ENCODE data around the gene ABCA10. TPM values are rescaled to one million over a fixed set of nuclear protein-coding genes. Genes with fewer than 3 reads are reported as not detected.
"Not testable (repeated sequence)": the region's sequence is repeated elsewhere in the genome, so short reads cannot be mapped to it uniquely, and the experiment has no call there.

Gene ABCA10, protein sequence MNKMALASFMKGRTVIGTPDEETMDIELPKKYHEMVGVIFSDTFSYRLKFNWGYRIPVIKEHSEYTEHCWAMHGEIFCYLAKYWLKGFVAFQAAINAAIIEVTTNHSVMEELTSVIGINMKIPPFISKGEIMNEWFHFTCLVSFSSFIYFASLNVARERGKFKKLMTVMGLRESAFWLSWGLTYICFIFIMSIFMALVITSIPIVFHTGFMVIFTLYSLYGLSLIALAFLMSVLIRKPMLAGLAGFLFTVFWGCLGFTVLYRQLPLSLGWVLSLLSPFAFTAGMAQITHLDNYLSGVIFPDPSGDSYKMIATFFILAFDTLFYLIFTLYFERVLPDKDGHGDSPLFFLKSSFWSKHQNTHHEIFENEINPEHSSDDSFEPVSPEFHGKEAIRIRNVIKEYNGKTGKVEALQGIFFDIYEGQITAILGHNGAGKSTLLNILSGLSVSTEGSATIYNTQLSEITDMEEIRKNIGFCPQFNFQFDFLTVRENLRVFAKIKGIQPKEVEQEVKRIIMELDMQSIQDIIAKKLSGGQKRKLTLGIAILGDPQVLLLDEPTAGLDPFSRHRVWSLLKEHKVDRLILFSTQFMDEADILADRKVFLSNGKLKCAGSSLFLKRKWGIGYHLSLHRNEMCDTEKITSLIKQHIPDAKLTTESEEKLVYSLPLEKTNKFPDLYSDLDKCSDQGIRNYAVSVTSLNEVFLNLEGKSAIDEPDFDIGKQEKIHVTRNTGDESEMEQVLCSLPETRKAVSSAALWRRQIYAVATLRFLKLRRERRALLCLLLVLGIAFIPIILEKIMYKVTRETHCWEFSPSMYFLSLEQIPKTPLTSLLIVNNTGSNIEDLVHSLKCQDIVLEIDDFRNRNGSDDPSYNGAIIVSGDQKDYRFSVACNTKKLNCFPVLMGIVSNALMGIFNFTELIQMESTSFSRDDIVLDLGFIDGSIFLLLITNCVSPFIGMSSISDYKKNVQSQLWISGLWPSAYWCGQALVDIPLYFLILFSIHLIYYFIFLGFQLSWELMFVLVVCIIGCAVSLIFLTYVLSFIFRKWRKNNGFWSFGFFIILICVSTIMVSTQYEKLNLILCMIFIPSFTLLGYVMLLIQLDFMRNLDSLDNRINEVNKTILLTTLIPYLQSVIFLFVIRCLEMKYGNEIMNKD (N-terminal part only)
- 7.5 TPM for polyA plus RNA-seq
- long read RNA-seq, donor 1 = 0 reads
- long read RNA-seq, donor 2 = 0 reads
- long read RNA-seq, donor 3 = 0 reads
- long read RNA-seq, donor 4 = 0 reads
- long read RNA-seq, donor 5 = 0 reads
- long read RNA-seq, donor 6 = 0 reads
- long read RNA-seq, donor 7 = 0 reads
- long read RNA-seq, donor 8, partial matches to known transcripts = 0 of 1 reads
- long read RNA-seq, donor 8, other reads (novel, unspliced or antisense) = 0 of 1 reads
- long read RNA-seq, donor 9, partial matches to known transcripts = 0 of 1 reads
- long read RNA-seq, donor 9, other reads (novel, unspliced or antisense) = 0 of 1 reads
- long read RNA-seq, donor 10 = 0 reads
- long read RNA-seq, donor 11, partial matches to known transcripts = 0 of 1 reads
- long read RNA-seq, donor 11, other reads (novel, unspliced or antisense) = 0 of 1 reads

DNA sequence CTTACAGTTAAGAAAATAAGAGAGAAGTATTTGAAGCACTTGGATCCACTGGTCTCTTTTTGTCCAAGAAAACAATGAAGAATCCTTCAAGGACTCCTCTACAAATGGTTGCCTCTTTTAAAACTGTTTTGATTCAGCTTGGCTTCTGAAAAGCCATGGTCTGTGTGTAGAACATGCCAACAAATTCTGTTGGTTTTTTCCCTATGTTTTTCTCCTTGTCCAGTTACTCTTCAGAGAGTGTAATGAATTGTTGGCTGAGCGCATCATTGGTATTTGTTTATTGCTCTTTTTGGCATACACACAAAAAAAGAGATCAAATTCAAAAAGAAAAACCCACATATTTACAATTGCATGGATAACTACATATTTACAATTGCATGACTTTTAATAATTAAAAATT is at the start of gene ABCA10:
Gene ABCA10, minus strand, starts transcription at position 249 of the 400 bp plus-strand sequence. CDS start 3,466 bp downstream, outside the sequence.
- DNase-seq = no peak
- no peak within 1 kb of the TSS for H3K27ac ChIP-seq (ENCODE audit: low read length)

DNA sequence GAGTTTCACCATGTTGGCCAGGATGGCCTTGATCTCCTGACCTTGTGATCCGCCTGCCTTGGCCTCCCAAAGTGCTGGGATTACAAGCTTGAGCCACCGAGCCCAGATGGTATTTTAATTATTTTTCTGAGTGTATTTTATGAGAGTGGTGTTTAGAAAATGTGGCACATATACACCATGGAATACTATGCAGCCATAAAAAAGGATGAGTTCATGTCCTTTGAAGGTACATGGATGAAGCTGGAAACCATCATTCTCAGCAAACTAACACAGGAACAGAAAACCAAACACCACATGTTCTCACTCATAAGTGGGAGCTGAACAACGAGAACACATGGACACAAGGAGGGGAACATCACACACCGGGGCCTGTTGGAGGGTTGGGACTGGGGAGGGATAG is 47.7 kb upstream of the ABCA10 start:
- H3K36me3 ChIP-seq (ENCODE audit: control insufficient read depth, insufficient read depth, low read length); H3K9me3 ChIP-seq (ENCODE audit: control insufficient read depth, low read depth, low read length); H3K4me3 ChIP-seq (ENCODE audit: low read length); H3K27ac ChIP-seq (ENCODE audit: low read length); H3K4me1 ChIP-seq (ENCODE audit: control insufficient read depth, insufficient read depth, low read length); H3K27me3 ChIP-seq (ENCODE audit: control insufficient read depth, insufficient read depth, low read length); DNase-seq: not testable (repeated sequence)
- WGBS (ENCODE audit: insufficient coverage, low lambda C conversion rate) = no CpG with 5 or more reads among the region's 4 CpGs

More for the DNA sequence above, at the start of gene ABCA10:
- H3K9me3 ChIP-seq (ENCODE audit: control insufficient read depth, low read depth, low read length) = peaks cover 10% of the 10 kb centered on the region
- 86% methylated on average over 1 of the region's 1 CpG for WGBS (ENCODE audit: insufficient coverage, low lambda C conversion rate)
- no peaks in the 10 kb centered on the region for H3K36me3 ChIP-seq (ENCODE audit: control insufficient read depth, insufficient read depth, low read length)
- no peaks in the 10 kb centered on the region for H3K27me3 ChIP-seq (ENCODE audit: control insufficient read depth, insufficient read depth, low read length)
- no peak within 1 kb of the TSS for H3K4me3 ChIP-seq (ENCODE audit: low read length)
- H3K4me1 ChIP-seq (ENCODE audit: control insufficient read depth, insufficient read depth, low read length) = no peaks in the 10 kb centered on the region

DNA sequence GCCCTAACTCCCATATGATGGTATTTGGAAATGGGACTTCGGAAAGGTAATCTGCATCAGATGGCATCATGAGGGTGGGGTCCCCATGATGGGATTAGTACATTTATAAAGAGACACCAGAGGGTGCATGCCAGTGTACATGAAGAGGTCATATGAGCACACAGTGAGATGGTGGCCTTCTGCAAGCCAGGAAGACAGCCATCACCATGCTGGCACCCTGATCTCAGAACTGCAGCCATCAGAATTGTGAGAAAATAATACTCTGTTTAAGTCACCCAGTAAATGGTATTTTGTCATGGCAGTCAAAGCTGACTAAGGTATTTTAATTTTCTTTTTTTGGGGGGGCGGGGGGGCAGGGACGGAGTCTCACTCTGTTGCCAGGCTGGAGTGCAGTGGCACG is 47.1 kb upstream of the ABCA10 start:
- no CpG with 5 or more reads among the region's 4 CpGs for WGBS (ENCODE audit: insufficient coverage, low lambda C conversion rate)

DNA sequence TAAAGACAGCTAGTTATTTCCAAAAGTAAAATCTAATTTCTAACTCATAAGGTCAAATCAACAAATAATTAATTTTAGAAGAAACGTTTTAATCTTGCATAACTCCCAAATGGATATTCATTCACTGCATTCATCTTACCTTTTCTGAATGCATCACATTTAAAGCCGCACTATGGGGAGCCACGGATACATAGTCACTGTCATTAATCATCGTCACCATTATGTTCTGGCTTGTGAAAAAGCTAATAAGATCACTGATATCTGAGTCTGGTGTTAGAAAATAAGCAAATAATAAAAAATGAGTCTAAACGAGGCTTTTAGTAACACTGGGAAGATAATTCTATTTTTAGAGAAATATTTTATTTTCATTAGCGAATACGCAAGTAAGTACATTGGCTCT is 42.4 kb upstream of the ABCA10 start:
- Histone ChIP-seq H3K4me3 (ENCODE audit: low read length) (no peak overlapping the region), H3K36me3 (ENCODE audit: control insufficient read depth, insufficient read depth, low read length) (peaks cover 3% of the 10 kb centered on the region), H3K27me3 (ENCODE audit: control insufficient read depth, insufficient read depth, low read length) (no peaks in the 10 kb centered on the region), H3K27ac (ENCODE audit: low read length) (no peak overlapping the region), H3K4me1 (ENCODE audit: control insufficient read depth, insufficient read depth, low read length) (no peaks in the 10 kb centered on the region), H3K9me3 (ENCODE audit: control insufficient read depth, low read depth, low read length) (no peaks in the 10 kb centered on the region)
- no peak for DNase-seq
- WGBS (ENCODE audit: insufficient coverage, low lambda C conversion rate) = 79% methylated on average over 4 of the region's 7 CpGs

More for the DNA sequence above, 47.1 kb upstream of the ABCA10 start:
- Histone ChIP-seq H3K4me1 (ENCODE audit: control insufficient read depth, insufficient read depth, low read length) (no peaks in the 10 kb centered on the region), H3K27ac (ENCODE audit: low read length) (no peak overlapping the region), H3K36me3 (ENCODE audit: control insufficient read depth, insufficient read depth, low read length) (peaks cover 6% of the 10 kb centered on the region), H3K4me3 (ENCODE audit: low read length) (no peak overlapping the region), H3K9me3 (ENCODE audit: control insufficient read depth, low read depth, low read length) (no peaks in the 10 kb centered on the region), H3K27me3 (ENCODE audit: control insufficient read depth, insufficient read depth, low read length) (no peaks in the 10 kb centered on the region)
- DNase-seq = no peak

DNA sequence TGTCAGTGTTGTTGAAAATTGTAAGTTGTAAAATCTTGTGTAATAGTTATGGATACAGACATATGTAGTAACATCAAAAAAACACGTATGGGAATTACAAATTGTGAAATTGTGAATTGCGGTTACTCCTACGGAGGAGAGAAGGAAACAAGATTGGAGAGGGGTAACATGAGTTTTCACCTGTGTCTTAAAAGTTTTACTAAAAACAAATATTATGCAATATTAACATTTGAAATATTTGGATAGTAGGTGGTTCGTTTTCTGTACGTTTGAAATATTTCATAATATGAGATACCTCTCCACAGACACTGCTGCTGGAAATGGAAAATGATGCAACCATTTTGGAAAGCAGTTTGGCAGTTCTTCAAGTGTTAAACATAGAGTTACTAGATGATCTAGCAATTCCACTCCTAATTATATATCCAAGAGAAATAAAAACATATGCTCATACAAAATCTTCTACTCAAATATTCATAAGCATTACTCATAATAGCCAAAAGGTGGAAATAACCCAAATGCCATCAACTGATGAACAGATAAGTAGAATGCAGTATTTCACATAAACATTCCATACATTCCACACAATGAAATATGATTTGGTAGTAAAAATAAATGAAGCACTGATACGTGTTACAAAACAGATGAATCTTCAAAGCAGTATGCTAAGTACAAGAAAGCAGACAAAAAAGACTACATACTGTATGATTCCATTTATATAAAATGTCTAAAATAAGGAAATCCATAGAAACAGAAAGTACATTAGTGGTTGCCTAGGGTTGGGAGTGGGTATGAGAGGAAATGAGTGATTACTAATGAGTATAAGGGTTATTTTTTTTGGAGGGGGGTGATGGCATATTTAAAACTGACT is 40.7 kb upstream of the ABCA10 start:
- Histone ChIP-seq H3K36me3 (ENCODE audit: control insufficient read depth, insufficient read depth, low read length) (no peaks in the 10 kb centered on the region), H3K27ac (ENCODE audit: low read length) (peak overlapping the region; percentile 76), H3K4me3 (ENCODE audit: low read length) (no peak overlapping the region), H3K27me3 (ENCODE audit: control insufficient read depth, insufficient read depth, low read length) (no peaks in the 10 kb centered on the region), H3K4me1 (ENCODE audit: control insufficient read depth, insufficient read depth, low read length) (no peaks in the 10 kb centered on the region), H3K9me3 (ENCODE audit: control insufficient read depth, low read depth, low read length) (no peaks in the 10 kb centered on the region)
- peak in 1 of 2 donors; percentile 1 for DNase-seq
- WGBS (ENCODE audit: insufficient coverage, low lambda C conversion rate) = 73% methylated on average over 5 of the region's 6 CpGs

DNA sequence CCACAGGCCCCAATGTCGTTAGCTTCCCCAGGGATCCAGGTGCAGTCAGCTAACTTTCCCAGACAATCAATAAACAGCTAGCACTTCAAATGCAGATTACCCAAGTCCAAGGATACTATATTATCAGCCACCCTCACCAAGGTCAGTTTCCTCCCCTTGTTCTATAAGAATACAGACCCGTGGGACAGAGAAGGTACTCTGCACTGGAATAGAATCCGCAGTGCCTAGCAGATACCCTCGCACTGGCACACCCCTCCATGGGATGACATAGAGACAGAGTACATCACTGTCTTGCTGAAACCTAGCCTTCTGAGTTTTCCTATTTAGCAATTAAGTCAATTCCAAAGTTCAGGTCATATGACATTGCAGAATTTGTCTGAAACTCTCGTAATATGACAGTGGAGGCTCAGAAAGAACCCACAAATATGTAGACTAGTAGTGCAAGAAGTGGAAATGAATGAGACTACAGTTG is 40.0 kb upstream of the ABCA10 start:
- Histone ChIP-seq H3K27me3 (ENCODE audit: control insufficient read depth, insufficient read depth, low read length) (no peaks in the 10 kb centered on the region), H3K36me3 (ENCODE audit: control insufficient read depth, insufficient read depth, low read length) (no peaks in the 10 kb centered on the region), H3K27ac (ENCODE audit: low read length) (peak overlapping the region; percentile 76), H3K4me1 (ENCODE audit: control insufficient read depth, insufficient read depth, low read length) (no peaks in the 10 kb centered on the region), H3K4me3 (ENCODE audit: low read length) (no peak overlapping the region), H3K9me3 (ENCODE audit: control insufficient read depth, low read depth, low read length) (no peaks in the 10 kb centered on the region)
- DNase-seq = peak; percentile 42 to 75
- 50% methylated on average over 1 of the region's 5 CpGs for WGBS (ENCODE audit: insufficient coverage, low lambda C conversion rate)

DNA sequence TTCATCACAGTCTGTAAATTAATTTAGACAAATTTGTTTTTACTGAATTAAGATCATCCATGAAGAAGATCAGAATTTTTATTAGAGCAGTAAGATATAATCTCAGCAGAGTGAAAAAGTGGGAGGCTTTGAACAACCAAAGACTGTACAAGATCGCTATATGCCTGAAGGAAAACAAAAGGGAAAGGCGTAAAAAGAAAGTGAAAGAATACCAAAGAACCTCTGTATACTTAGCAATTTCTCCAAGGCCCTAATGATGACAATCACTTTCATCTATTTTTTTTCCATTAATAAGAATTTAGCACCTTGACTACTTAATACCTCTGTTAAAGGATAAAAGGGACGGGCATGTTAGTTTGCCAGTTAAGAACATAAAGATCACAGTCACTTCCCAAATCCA is 38.6 kb upstream of the ABCA10 start:
- Histone ChIP-seq H3K36me3 (ENCODE audit: control insufficient read depth, insufficient read depth, low read length) (no peaks in the 10 kb centered on the region), H3K27me3 (ENCODE audit: control insufficient read depth, insufficient read depth, low read length) (no peaks in the 10 kb centered on the region), H3K9me3 (ENCODE audit: control insufficient read depth, low read depth, low read length) (no peaks in the 10 kb centered on the region), H3K27ac (ENCODE audit: low read length) (no peak overlapping the region), H3K4me1 (ENCODE audit: control insufficient read depth, insufficient read depth, low read length) (no peaks in the 10 kb centered on the region), H3K4me3 (ENCODE audit: low read length) (no peak overlapping the region)
- DNase-seq = no peak
- no CpG with 5 or more reads among the region's 3 CpGs for WGBS (ENCODE audit: insufficient coverage, low lambda C conversion rate)

DNA sequence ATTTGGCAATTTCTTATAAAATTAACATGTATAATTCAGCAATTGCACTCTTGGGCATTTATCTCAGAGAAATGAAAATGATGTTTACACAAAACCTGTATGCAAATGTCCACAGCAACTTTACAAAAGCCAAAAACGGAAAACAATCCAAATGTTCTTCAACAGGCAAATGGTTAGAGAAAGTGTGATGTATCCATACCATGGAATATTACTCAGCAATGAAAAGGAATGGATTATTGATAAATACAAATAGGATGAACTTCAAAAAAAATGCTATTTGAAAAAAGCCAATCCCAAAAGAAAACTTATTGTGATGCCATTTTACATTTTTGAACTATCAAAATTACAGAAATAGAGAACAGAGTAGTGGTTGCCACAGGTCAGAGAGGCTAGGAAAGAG is 37.2 kb upstream of the ABCA10 start:
- Histone ChIP-seq H3K4me1 (ENCODE audit: control insufficient read depth, insufficient read depth, low read length) (no peaks in the 10 kb centered on the region), H3K4me3 (ENCODE audit: low read length) (no peak overlapping the region), H3K27me3 (ENCODE audit: control insufficient read depth, insufficient read depth, low read length) (no peaks in the 10 kb centered on the region), H3K9me3 (ENCODE audit: control insufficient read depth, low read depth, low read length) (no peaks in the 10 kb centered on the region), H3K36me3 (ENCODE audit: control insufficient read depth, insufficient read depth, low read length) (no peaks in the 10 kb centered on the region), H3K27ac (ENCODE audit: low read length) (no peak overlapping the region)
- WGBS (ENCODE audit: insufficient coverage, low lambda C conversion rate) = no CpG with 5 or more reads among the region's 1 CpG
- DNase-seq = no peak

DNA sequence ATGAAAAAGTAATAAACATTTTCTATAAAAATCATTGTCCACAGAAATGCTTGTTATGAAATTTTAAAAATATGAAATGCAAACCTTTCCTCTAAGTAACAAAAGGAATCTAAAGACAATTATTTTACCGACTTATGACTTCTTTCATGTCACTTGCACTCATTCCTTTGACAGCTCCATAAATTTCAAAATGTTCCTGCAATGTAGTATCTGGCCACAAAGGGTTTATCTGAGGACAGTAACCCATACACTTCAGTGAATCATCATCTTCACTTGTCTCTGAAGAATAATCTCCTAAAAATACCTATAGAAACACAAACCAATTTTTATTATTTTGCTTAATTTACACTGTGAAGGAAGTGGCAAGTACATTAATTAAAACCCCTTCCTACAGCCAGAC is 25.6 kb upstream of the ABCA10 start:
- H3K36me3 ChIP-seq (ENCODE audit: control insufficient read depth, insufficient read depth, low read length) = peaks cover 20% of the 10 kb centered on the region
- no peak overlapping the region for H3K4me3 ChIP-seq (ENCODE audit: low read length)
- no peak overlapping the region for H3K27ac ChIP-seq (ENCODE audit: low read length)
- no peaks in the 10 kb centered on the region for H3K27me3 ChIP-seq (ENCODE audit: control insufficient read depth, insufficient read depth, low read length)
- 80% methylated on average over 1 of the region's 1 CpG for WGBS (ENCODE audit: insufficient coverage, low lambda C conversion rate)
- no peak for DNase-seq
- no peaks in the 10 kb centered on the region for H3K4me1 ChIP-seq (ENCODE audit: control insufficient read depth, insufficient read depth, low read length)
- no peaks in the 10 kb centered on the region for H3K9me3 ChIP-seq (ENCODE audit: control insufficient read depth, low read depth, low read length)
